C4-2B (cell line): ENCODE data around the gene ST6GALNAC2.

Source experiments
- ZFX ChIP-seq: fragments of 450-650 bp; IDR thresholded peaks from 2 replicates; pipeline ENCODE4 v1.6.1; 2017
- TF ChIP-seq, protein P1 (sequence below): fragments of 450-650 bp; conservative IDR thresholded peaks from 2 replicates; pipeline ENCODE4 v1.5.1; 2017; ENCODE audit warnings: mild to moderate bottlenecking

DNA sequence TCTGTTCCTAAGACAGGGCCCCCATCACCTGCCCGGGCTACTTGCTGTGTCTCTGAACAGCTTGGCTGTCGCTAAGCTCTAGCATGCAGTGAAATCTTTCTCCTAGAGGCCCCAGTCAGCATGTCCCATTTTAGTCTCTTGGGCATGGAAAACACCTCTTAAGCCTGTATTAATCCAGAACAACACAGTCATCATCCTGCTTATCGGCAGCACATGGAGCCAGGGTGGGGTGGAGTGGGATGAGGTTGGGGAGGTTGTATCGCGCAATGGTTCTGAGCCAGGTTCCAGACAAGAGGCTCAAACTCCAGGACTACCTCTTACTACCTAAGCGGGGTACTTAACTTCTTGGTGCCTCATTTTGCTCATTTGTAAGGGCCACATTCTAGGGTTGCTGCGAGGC, 7.8 kb downstream of the ST6GALNAC2 start:
- TF ChIP-seq, protein P1, sequence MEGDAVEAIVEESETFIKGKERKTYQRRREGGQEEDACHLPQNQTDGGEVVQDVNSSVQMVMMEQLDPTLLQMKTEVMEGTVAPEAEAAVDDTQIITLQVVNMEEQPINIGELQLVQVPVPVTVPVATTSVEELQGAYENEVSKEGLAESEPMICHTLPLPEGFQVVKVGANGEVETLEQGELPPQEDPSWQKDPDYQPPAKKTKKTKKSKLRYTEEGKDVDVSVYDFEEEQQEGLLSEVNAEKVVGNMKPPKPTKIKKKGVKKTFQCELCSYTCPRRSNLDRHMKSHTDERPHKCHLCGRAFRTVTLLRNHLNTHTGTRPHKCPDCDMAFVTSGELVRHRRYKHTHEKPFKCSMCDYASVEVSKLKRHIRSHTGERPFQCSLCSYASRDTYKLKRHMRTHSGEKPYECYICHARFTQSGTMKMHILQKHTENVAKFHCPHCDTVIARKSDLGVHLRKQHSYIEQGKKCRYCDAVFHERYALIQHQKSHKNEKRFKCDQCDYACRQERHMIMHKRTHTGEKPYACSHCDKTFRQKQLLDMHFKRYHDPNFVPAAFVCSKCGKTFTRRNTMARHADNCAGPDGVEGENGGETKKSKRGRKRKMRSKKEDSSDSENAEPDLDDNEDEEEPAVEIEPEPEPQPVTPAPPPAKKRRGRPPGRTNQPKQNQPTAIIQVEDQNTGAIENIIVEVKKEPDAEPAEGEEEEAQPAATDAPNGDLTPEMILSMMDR = no peak
- no peak for TF ChIP-seq ZFX
